ENCODE measurements around the gene ARHGDIG.
A peak's percentile ranks its signal among the peaks of the same experiment; 100 is the strongest.

ARHGDIG gene

GRCh38 chr16:301950-302349 lies 21.6 kb downstream of the ARHGDIG start:
- DNase-seq, result no peak

DNA sequence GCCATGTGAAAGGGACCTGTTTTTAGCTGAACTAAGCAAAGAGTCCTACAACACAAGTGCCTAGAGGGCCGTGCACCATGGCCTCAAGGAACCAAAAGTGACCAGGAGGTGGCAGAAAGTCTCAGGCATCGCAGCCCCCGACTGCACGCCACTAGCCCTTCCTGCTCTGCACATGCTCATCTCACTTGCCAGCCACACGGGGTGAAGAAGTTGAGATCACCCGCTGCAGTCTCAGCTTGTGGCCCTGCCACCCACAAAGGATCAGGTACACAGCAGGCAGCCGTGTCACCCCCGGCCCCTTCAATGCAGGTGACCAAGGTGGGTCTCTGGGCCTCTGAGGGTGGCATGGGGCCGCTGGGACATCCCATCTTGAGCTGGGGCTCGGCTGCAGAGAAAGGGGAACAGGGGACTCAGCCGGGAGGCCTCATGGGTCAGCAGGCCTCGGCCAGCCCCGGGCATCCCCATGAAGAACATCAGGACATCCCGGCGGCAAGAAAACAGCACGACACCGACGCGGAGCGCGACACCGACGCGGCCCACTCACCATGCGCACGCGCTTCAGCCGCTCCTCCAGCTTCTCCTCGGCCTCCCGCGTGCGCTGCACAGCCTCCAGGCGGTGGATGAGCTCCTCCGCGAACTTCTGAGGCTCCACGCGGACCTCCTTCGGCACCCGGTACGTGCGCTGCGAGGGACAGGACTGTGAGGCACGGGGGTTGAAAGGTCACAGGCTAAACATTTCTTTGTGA lies 23.5 kb downstream of the ARHGDIG start:
- no peak for DNase-seq

DNA sequence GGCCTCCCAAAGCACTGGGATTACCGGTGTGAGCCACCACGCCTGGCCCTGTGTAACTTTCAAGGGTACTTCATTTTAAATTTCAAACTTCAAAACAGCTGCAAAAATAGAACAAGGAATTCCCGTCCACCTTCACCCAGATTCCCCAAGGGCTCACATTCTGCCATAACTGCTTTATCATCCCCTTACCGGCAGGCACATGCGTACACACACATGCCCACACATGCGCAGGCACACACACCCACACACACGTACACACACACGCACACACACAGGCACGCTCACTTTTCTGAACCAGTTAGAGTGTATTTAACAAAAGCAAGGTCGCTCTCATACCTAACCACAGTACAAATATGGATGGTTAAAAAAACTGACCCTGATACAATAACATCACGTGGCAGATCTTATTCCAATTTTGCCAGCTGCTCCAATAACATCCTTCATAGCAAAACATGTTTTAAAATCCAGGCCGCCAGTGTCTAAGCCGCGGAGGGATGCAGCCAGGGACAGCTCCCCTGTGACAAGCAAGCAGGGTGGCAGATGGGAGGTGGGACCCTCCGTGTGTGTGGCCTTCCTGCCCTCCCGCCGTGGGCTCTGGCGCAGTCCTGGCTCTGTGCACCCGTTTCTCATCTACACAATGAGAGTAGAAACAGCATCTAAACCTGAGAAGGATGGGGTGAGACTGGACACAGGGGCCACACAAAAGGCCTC lies 25.7 kb downstream of the ARHGDIG start:
- DNase-seq, result no peak

- DNase-seq, result no peak
Measured at GRCh38 chr16:306911-307370, 26.6 kb downstream of the ARHGDIG start.

DNA sequence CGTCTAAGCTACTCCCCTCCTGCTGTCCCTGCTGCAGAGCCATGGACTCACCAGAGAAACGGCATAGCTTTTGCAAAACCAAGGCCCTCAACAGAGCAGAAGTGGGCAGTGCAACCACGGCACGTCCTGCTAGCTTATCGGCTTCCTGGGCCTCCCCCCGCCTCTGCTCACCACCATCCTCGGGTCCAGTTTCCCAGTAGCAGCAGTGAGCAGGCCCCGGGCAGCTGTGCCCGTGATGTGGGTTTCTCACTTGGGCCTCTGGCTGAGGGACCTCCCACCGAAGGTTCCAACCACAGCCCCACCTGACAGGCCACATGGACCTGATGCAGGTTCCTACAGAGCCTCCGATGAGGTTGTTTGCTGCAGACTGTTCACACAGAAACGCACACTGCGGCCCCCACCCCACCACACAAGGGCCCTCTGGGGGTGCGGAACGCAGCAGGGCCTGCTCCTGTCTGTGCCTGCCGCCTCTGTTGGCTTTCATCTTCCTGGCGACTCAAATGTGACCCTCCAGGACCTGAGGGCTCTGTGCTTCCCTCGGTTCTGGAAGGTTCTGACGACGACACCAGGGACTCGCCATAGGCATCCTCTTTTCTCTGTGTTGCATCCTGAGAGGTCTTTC lies 27.4 kb downstream of the ARHGDIG start:
- DNase-seq, result no peak

DNA sequence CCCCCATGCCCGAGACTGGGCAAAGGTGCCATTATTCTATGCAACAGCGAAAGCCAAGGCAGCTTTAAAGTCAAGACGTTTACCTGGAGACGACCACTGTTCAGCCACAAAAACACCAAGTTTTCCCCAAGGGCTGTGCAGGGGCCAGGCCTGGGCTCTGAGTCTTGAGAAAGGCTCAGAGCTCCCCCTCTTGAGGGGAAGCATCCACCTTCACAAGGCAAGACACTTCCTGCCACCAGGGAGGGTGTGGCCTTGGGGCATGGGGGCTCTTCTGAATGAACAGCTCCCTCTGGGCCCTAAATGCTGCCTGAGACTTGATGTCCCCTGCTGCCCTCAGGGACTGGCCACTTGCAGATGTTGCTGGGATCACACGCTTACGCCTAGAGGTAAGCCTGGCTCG lies 29.1 kb downstream of the ARHGDIG start:
- no peak for DNase-seq

- DNase-seq, result no peak
Measured at GRCh38 chr16:311725-312124, 31.3 kb downstream of the ARHGDIG start.

- DNase-seq, result no peak
Measured at GRCh38 chr16:314351-314750, 34.0 kb downstream of the ARHGDIG start.

GRCh38 chr16:314795-315299 lies 34.5 kb downstream of the ARHGDIG start:
- DNase-seq, result no peak

DNA sequence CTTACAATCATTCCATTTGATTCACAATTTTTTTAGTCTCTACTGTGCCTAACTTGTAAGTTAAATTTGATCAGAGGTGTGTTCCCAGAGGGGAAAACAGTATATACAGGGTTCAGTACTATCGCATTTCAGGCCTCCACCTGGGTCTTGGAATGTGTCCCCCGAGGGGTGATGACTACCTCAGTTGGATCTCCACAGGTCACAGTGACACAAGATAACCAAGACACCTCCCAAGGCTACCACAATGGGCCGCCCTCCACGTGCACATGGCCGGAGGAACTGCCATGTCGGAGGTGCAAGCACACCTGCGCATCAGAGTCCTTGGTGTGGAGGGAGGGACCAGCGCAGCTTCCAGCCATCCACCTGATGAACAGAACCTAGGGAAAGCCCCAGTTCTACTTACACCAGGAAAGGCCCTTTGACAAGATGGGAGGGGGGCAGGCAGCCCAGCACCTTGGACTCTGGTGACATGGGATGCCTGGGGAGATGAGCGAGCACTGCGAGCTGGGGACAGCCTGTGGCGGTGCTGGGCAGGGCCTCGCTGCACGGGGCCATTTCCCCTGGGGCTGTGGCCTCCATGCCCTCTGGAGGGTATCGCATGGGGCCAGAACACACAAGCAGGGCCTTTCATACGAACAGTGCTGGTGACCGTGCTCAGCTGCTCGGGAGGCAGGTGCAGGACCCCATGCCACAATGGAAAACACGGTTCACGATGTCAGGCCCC lies 36.5 kb downstream of the ARHGDIG start:
- peak; percentile 18 for DNase-seq

DNA sequence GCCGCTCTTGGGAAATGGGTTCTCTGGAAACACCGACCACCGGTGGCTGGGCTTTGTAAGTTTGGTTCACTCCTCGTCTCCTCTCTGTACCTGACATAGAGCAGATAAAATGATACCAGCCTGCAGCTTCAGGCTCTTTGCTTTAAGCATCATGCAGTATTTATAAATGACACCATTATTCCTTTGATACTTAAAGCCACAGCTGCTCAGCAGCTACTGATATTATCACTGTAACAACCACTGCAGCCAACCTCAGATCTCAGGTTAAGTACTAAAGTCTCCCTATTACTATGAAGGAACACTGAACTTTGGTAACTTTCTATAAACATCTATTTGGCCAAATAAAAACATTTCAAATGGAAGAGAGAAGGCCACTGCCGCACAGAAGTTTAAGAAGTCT lies 37.2 kb downstream of the ARHGDIG start:
- no peak for DNase-seq

GRCh38 chr16:318628-319027 lies 38.2 kb downstream of the ARHGDIG start:
- DNase-seq, result peak; percentile 19

DNA sequence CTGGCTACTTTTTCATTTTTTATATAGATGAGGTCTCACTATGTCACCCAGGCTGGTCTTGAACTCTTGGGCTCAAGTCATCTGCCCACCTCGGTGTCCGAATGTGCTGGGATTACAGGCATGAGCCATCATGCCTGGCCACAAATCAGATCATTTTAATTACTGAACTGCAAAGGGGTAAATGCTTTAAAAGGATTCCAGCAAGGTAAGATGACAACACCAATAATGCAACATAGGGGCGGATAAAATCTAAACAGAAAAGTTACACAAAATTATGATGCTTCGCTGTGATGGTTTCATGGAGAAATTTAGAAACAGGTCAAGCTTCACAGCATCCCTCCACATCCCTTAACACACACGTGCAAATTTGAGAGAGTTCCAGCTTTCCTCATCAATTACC lies 39.8 kb downstream of the ARHGDIG start:
- DNase-seq, result no peak

- DNase-seq, result peak; percentile 17
Measured at GRCh38 chr16:321532-321931, 41.1 kb downstream of the ARHGDIG start.

GRCh38 chr16:322476-323143 lies 42.2 kb downstream of the ARHGDIG start:
- peak; percentile 25 for DNase-seq

DNA sequence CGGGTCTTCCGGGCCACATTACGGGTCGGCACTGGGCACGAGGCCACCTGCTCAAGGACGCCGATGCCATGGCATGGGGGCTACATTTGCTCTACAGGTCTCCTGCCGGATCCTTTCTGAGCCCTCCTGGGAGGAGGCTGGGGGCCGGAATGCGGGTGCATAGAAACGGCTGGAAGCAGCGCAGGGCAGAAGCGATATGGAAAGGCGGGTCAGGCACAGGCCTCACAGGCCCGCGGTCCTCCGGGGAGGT lies 43.7 kb downstream of the ARHGDIG start:
- peak; percentile 25 for DNase-seq

DNA sequence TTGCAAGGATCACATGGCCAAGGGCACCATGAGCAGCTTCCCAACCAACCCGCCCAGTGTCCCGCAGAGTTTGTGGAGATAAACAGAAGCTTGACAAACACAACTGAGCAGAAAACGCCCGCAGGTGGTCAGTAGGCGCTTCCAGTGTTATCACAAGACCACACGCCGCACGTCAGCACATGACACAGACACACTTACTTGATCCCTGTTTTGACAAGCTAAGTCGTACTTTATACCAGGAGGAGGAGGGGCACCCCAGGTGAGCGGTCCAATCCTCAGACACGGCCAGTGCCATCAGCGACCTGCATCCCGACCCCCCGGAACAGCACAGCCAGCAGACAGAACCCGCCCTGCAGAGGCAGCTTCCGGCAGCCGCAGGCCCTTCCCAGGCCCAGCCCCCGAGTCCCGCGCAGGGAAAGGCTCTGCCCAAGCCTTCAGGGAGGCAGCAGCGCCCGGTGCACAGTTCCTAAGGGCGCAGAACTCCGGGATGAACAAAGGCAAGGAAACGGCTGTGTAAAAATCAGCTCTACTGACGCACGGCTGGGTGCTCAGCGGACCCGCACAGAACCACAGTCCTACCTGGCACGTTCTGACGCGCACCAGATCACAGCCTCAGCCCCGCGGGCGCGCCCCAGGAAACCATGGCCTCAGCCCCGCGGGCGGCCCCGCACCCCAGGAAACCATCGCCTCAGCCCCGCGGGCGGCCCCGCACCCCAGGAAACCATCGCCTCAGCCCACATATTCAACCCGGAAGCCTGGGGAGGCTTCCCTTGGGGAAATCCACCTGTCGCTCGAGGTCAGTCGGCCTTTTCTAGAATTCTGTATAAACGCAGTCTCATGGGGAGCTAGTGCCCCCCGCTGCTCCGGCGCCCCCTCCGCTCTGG lies 44.3 kb downstream of the ARHGDIG start:
- DNase-seq, result peak; percentile 21

- DNase-seq, result peak; percentile 25
Measured at GRCh38 chr16:325375-326145, 45.2 kb downstream of the ARHGDIG start.

DNA sequence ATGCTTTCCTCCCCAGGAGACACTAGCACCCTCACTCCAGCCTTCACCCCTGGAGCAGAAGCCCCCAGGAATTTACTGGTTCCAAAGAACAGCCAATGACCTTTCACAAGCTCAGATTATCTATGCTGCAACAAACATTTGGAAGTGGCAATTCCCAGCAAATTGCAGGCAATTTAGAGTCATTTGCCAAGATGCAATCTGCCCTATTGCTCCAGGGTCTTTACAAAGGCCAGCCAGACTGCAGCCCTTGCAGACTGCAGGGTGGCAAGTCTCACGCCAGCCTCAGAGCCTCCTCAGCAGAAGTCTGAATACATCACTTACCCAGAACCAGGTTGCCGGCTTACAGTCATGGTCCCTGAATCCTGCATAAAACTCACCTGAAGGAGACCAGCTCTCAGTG lies 50.4 kb downstream of the ARHGDIG start:
- DNase-seq, result no peak

GRCh38 chr16:331181-331814 lies 50.9 kb downstream of the ARHGDIG start:
- peak; percentile 50 for DNase-seq
